ENCODE data around the gene H19.

H19 gene

DNA sequence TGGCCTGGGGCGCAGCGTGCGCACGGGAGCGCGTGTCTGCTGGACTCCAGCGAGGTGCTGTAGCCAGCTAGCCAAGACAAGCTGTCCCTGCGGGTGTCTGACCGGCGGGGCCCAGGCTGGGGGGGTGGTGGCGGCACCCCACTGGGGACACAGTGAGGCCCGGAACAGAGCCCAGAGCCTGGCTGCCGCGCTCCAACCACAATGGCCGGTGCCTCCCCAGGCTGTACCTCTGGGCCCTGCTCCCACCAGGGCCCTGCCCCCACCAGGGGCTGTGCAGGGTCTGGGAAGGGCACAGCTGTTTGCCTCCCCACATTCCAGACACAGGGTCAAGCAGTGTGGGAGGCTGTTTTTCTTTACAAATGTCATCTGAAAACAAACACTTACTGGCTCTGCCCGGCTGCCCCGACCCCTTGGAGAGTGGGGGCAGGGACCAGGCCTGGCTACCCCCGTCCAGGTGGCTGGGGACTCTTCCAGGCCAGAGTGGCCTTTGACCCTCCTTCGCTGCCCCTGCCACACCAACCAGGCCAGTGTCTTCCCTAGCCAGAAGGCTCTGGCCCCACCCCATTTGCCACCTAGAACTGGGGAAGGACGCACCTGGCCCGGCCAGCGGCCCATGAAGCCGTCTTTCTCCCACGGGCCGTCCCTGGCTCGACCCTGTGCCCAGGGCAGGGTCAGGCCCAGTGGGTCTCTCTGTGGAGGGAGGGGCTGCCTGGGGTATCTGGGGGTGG lies 14.6 kb downstream of the H19 start:
- DNase-seq = no peak

DNA sequence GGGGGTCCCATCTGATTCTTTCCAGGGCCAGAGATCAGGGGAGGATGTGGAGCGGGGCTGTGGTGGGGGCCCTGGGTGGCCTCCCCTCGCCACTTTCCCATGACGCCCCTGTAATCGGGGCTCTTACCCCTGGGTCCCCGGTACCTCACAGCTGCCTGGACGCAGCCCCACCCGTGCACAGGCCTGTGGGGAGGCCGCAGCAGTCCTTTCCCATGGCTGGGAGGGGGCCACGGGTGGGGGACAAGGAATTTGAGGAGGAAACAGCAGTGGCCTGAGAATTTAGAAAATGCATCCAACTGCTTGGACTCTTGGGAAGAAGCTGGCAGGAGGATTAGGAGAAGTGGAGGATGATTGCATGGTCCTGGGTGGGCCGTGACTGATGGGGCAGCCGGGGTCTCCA lies 18.0 kb downstream of the H19 start:
- DNase-seq = no peak

DNA sequence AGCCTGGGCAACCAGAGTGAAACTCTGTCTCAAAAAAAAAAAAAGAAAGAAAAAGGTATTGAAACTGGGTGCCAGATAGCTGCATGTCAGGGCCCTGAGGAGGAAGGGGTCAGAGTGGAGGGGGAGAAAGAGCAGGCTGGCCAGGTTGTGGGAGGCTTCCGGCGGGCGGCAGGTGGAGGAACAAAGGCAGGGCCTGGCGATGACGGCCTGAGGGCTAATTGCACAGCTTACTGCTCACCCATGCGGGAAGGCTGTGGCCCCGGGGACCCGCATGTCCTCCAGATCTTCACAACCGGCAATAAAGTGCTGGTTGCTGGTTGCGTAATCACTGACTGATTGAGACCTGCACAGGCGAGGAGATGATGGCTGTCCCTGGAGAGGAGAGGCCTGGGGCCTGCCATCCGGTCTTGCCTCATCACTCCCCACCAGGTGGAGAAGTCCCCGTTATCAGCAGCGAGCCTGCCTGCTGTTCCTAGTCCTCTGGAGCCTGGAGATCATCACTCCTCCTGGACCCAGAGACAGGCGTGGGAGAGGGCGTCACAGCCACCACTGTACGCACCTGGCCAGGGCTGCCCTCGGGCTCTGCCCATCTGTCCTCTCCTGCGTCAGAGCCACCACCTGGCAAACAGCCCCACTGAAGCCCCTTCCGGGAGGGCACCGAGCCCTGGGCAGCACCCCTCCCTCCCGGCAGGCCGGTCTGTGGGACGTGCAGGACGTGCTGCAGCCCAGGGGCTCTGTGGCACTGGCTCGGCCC lies 18.7 kb downstream of the H19 start:
- DNase-seq = no peak

DNA sequence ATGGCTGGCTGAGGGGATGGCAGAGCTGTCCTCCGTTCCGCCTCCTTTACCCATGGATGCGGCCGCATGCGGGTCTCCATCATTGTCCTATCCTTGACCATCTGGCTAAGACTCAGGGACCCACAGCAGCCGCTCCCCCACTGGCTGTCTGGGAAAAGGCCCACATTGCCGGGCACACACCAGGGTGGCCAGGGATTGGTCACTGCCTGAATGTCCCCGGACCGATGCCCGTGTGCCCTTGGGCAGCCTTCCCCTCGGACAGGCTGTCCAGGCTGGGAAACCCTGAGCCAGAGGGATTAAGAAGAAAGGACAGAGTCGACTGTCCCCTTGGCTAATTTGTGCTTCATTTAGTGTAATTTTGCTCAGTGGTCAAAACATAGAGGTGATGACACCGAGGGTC lies 22.5 kb downstream of the H19 start:
- no peak for DNase-seq

DNA sequence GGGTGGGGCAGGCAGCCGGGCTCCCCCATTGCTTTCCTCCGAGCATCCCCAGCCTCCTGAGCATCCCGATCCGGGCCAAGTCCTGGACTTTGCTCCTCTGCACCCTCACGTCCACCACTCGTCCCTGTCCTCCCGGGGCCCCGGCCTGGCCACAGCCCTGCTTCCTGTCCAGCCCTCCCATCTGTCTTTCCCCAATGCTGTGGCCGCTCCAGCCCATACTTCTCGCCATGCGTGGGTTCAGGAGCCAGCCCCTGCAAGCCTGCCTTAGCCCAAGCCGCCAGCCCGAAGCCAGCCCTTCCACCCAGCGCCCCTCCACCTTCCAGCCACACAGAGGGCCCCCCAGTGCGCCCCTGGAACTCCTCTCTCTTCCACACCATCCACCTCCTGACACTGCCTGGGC lies 26.7 kb downstream of the H19 start:
- DNase-seq = no peak

DNA sequence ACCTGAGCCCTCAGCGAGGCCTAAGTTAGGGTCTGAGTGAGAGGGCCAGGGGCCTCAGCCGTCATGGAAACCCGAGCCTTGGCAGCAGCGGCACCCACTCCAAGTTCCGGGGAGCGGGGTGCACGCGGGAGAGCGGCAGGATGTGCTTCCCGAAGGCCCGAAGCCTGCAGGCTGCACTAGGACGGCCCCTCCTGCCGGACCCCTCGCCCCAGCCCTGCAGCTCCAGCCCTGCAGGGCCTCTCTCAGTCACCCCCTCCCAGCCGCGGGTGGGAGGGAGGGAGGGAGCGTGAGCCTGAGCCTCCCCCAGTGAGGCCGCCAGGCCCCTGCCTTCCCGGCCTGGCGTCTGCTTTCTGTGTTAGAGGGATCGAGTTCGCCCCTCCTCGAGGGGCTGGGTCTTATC lies 27.9 kb downstream of the H19 start:
- DNase-seq = no peak

DNA sequence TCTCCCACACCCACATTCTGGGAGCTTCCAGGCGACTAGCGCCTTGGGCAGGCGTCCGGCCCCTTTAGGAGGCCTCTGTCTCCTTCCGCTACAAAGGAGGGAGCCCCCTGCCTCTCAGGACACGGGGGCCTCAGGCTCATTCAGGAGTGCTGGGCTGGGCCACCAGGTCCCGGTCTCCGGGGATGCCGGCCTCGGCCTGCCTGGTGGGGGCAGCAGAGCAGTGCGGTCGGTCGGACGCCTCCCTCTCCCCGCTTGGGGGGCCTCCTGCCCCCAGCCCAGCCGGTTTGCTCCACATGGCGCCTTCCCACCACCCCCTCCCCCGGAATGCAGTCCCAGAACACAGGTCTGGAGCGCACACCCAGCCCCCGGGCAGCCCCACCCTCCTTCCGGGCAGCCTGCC lies 28.6 kb downstream of the H19 start:
- no peak for DNase-seq

DNA sequence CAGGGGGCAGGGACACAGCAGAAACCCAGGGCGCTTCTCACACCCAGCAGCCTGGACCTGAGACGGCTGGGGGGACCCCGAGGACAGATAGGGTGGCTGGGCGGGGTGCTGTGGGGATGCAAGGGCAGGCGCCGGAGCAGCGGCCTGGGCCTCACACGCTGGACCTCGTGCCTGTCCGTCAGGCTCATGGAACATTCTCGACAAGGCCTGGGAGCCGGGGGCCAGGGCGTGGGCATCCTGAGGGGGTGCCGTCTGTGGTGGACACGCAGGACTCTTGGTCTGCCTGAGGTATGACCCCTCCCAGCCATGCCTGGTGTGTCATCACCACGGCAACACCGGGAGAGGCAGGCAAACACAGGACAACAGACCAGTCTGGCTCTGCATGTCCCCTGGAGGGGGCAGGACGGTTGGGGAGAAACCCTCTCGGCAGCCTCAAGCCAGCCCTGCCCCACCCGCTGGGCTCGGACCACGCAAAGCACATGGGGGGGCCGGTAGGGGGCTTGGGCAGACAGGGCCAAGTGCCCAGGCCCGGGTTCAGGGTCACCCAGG lies 29.1 kb downstream of the H19 start:
- no peak for DNase-seq

DNA sequence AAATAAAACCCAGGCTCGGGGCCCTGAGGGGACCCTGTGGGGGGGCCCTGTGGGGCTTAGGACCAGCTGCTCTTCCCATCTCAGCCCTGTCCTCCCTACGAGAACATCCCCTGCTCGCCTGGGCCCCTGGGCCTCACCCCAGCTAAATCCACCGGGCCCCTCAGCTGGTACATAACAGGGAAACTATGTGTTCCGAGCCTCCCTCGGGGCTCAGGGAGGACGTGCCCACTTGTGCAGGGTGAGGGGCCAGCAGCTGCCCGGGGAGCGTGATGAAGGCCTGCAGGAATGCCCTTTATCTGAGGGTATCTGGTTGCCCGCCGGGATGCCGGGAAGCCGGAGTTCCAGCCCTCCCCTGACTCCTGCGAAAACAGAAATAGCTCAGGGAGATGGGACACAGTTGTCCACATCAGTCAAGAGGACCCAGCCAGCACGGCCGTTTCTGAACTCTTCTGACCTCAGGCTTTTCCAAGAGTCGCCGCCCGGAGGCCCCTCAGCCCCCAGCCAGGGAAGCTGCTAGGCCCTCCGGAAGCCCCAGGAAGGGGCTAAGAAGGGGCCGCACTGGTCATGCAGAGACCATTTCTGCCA lies 29.9 kb downstream of the H19 start:
- no peak for DNase-seq

DNA sequence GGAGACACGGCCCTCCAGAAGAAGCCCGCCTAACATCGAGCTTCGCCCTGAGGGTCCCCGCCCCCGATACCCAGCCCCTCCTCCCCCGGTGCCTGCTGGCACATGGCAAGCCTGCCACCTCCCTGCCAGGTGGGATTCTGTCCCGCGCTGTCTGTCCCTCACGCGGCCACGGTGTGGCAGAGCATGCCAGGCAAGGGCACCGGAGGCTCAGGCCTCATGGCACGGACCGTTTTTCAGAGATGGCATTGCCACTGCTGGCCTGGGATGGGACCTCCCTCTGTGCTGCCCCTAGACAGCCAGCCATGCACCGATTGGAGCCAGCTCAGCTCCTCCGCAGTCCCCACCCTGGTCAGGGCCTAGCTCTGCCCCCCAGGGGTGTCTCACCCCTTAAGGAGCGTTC lies 31.1 kb downstream of the H19 start:
- DNase-seq = no peak

DNA sequence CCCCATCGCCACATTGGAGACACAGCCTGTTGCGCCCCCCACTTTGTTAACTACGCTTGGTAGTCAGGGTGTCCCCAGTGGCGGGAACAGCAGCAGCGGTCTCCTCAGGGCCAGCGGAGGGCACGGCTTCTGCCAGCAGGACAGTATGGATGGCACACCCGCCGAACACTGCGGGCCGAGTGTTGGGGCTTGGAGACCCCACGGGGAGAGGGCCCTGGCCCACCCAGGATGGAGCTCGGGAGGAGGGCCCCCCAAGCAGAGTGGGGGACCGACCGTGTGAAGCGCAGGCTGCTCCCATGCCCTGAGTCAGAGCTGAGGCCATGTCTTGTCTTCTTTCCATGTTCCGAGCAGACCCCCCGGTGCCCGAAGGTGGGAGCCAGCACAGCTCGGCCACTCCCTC lies 32.7 kb downstream of the H19 start:
- no peak for DNase-seq

DNA sequence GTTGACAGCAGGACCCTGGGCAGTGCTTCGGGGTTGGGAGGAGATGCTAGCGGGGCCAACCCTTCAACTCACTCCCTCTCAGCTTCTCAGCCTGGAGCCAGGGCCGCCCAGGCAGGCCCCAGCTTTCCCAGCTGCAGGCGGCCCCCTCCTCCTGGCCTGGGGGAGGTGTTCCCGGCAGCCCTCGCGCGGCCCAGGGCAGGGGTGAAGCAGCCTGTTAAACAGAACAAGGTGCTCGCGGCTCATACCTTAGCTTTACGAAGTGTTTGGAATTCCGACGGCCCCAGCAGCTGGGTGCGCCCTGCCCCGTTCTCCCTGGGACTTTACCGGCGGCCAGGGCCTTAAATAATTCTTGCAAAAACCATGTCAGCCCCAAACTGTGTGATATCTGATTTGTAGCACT lies 33.3 kb downstream of the H19 start:
- DNase-seq = no peak

DNA sequence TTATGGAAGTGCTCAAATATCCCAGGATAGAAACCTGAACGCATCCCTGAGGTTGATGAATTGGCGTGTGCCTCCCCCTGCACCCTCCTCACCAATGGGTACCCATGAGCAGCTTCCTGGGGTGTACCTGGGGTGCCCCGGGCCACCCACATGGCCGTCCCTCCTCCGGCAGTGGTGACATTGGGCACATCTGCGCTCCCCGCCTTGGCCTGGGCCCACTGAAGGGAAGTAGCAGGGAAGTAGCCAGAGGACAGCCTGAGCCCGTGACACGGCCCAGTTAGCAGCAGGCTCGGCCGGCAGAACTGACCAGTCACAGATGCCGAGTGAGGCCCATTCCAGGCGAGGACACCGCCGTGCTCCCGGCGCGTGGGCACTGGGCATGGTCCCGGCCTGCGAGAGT lies 33.8 kb downstream of the H19 start:
- no peak for DNase-seq

DNA sequence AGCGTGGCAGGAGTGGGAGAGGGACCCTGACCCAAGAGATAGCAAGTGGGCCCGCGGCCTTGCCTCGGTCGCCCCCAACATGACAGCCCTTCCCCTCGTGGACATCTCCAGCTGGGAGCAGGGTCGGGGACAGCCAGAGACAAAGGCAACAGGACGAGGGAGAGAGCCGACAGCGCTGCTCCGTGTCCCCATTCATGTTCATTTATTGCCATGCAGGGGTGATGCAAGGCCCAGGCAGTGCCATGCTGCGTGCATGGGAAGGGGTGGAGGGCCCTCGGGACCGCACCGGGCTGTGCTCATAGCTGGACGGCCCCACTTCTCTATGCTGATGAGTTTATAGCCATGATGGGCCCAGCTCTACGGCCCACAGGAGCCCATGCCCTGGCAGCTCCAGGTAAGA lies 37.9 kb downstream of the H19 start:
- no peak for DNase-seq

DNA sequence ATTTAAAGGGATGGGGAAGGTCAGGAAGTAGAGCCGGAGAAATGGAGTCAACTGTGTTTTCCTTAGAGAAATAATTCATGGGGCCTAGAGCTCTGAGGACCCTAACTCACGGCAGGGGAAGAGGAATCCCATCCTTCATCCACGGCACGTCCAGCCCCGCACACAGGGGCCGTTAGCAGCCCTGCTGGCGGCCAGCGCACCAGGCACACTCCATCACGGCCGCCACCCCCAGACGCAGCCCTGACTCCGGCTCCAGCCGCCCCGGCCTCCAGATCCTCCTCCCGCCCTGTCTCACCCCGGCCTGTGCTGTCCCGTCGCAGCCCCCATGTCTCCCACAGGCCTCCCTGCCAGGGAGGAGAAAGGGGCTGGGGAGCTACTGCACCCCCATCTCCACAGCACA lies 39.3 kb downstream of the H19 start:
- no peak for DNase-seq

DNA sequence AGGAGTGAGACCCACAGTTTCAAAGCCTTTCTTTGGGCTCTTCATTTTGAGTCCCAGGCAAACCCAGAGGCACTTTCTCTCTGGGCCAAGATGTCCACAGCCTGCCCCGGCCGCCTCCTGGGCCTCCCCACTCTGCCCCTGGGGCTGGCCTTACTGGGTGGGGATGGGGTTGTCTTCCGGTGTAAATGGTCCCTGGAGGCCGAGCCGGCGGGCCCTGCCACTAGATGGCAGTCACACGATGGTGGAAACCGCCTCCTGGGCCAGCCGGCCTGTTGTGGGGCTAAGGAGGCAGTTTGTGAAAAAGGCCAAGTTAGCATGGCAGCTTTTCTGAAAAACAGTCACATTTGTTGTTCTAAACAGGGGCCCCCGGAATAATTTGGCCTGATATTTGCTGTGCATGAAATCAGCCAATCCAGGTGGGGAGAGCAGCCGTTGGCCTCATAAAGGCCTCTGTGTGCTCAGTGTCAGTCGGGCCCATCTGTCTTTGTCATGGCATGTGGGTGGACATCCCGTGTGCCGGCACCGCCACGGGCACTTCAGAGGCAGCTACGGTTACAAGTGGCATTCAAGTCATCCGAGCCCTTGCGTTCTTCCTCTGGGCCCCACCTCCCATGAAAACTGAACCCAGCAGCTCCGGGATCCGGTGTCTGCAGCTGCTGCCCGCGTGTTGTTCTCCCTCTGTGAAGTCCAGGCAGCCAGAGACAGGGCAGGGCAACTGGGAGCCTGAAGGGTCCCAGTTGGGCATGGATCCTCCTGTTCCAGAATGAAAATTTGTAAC lies 44.0 kb downstream of the H19 start:
- no peak for DNase-seq

DNA sequence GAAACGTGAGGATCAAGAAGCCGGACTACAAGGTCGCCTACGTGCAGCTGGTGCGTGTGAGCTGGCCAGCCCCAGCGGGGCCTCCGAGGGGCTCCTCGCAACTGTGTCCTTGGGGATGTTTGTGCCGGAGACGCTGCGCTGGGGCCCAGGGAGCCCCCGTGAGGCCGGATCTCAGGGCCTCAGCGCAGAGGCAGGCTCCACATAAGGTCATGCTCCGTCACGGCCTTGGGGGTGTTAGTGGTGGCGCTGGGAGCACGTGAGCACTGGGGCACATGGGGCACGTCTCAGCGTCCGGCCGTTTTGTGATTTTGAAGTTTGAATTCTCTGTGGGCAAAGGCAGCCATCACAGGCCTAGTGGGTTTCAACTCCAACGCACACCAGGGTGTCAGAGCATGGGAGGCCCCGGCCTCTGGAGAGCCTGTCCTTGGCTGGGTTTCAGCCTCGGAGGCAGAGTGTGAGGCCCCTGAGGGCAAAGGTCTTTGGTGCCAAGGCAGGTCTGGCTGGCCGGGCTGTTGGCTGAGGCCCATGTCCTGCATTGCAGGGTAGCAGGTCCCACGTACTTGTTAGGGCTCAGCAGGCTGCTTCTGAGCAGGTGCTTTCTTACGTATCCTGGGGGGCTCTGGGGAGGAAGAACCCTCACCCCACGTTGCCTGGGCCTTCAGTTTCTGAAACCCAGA lies 44.7 kb downstream of the H19 start:
- no peak for DNase-seq

DNA sequence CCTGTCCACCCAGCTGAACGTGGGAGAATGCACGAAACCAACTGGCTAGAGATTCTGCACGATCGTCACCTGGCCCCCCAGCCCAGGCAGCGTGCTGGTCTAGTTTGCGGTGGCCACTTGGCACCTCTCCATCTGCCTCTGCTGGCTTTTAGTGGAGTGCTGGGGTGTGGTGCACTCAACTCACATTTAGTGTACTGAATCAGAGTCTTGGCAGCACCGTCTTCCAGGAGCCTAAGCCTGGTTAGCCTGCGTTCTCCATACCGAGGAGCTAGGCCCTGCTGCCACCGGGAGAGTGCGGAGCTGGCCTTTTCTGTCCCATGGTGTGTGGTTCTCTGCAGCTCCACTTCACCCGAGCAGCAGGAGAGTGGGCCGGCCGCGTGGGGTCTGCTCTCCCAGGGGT lies 47.7 kb downstream of the H19 start:
- DNase-seq = no peak

DNA sequence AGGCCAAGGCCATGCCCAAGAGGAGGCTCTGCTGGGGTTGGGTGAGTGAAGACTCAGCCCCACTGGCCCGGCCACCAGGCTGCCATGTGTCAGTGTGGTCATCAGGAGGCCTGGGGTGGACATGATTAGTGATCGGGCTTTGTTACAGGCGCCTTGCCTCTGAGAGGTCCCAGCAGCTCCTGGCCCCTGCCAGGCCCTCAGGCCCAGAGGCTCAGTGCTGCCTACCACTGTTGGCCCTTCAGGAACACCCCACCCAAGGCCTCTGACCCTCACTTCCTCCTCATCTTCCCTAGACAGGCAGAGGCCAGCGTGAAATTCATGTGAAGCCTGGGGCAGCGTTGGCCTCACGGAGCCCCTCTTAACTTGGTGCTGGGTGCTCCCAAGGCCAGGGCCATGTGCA lies 48.3 kb downstream of the H19 start:
- DNase-seq = no peak

DNA sequence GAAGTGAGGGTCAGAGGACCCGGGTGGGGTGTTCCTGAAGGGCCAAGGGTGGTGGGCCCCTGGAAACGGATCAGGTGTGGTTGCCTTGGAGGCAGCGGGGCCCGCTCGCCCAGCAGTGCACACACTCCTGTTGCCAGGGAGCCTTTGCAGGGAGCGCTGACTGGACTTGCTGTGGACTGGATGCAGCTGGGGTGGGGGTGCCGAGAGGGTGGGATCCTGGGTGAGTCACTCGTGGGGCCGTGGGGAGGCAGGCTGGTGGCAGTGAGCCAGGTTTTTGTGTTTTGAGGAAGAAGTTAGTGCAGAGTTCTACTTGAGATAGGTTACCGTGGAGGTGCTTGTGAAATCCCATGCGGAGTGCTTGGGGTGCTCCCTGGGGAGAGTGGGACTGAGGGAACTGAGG lies 49.3 kb downstream of the H19 start:
- no peak for DNase-seq

DNA sequence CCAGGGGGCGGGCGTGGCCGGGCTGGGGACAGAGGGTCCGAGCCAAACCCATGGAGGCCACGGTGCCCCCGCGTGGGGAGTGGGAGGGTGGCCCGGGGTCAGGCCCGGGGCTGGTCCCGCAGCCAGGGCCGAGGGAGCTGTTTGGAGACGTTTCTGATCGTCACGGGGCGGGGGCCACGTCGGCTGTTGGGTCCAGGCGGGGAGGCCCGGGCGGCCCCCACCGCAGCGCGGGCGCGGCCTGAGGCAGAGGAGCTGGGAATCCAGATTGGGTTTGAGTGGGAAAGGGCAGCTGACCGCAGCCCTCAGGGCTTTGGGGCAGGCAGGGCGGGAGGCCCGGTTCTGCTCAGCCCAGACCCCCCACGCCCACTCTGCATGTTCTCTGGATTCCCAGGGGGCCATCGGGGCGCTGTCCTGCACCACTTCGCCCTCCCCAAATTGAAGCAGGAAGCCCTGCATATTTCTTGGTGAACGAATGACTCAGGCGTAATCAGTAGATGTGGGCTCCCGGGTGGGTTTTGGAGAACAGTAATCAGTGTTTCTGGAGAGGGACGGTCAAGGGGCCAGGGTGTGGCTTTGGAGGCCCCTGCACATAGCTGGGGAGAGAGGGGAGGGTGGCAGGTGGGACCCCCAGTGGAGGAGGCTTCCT lies 49.9 kb downstream of the H19 start:
- DNase-seq = no peak

DNA sequence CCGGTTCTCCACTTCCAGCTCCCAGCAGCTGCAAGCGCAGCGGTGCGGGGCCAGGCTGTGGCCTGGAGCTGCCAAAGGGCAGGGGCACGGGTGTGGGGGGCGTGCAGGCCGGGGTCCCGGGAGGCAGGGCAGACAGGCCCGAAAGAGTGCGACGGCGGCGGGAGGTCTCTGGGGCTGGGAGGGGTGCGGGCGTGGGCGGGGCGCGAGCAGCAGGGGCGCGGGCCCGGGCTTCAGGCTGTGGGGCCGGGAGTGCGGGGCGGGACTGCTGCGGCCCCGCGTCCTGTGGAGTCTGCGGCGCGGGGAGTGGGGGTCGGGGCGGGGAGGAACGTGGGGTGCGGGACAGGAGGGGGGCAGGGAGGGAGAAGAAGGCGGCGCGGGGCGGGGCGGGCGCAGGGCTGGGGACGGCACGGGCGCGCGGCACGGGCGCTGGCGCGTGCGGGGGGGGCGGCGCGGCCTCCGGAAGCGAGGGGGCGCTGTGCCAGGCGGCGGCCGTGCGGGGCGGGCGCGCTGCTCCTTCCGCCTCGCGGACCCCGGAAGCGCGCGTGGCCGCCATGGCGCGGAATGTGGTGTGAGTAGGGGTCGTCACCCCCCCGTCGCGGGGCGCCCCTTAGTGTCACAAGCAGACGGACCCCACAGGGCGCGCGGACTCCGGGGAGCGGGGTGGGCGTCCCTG lies 50.7 kb downstream of the H19 start, which contains the start of gene MRPL23:
Gene MRPL23 (plus strand): TSS at position 521 of the 673 bp plus-strand sequence. CDS start 31 bp downstream, at position 552.
- no peak for DNase-seq

Measured in CD4-positive, alpha-beta T cell treated with Interferon gamma for 1 hour (primary cell).